Stimulated activated CD4-positive, alpha-beta T cell treated with anti-CD3 and anti-CD28 coated beads, Interleukin-1b, Interleukin-23, amount 100 ng/mL, for 48 hours (primary cell): Measurements from ENCODE around the gene GDI2.
A peak's percentile ranks its signal among the peaks of the same experiment; 100 is the strongest.
"Not testable (repeated sequence)": the region's sequence is repeated elsewhere in the genome, so short reads cannot be mapped to it uniquely, and the experiment has no call there.

Experiments
- DNase-seq: peaks from one replicate; pipeline ENCODE4 v3.0.0-alpha.2; 2020

GDI2 gene

DNA sequence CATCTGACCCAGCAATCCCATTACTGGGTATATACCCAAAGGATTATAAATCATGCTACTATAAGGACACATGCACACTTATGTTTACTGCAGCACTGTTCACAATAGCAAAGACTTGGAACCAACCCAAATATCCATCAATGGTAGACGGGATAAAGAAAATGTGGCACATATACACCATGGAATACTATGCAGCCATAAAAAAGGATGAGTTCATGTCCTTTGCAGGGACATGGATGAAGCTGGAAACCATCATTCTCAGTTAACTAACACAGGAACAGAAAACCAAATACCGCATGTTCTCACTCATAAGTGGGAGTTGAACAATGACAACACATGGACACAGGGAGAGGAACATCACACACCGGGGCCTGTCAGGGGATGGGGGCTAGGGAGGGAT, 35.5 kb downstream of the GDI2 start:
- not testable (repeated sequence) for DNase-seq

DNA sequence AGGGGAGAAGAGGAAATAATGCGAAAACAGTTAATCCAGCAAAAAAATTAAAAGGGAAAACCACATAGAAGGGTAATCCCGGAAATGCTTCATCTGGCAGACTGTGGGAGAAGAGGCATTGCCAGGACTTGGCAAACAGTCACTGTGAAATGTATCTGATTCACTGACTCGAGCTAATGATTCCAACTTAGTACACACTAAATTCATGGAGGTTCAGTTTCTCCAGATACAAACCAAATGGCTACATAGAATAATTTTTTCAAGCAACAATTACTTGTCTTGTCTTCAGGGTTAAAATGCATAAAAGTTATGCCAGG, 36.4 kb downstream of the GDI2 start:
- DNase-seq = no peak

DNA sequence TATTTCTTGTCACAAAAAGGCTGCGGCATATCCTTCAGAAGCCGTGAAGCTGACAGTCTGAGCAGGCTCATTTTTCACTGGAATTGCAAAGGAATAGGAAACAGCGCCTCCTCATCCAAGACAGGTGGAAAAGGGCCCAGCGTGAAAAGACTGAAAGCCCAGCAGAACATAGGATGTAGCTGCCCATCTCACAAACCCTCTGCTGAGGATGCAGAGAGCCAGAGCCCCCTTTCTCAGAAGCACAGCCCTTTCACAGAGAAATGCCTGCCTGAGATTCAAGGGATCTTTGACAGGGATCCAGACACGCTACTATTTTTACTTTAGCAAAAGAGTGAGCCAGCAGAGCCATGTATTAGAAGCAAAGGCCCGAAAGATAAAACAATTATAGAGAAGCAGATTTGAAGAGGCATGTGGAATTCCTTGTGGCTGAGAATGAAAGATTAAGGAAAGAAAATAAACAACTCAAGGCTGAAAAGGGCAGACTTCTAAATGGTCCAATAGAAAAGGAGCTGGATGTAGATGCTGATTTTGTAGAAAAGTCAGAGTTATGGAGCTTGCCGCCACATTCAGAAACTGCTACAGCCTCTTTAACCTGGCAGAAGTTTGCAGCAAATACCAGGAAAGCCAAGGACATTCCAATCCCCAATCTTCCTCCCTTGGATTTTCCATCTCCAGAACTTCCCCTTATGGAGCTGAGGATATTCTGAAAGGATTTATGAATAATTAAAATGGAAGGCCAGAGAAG, 36.9 kb downstream of the GDI2 start:
- DNase-seq = no peak

DNA sequence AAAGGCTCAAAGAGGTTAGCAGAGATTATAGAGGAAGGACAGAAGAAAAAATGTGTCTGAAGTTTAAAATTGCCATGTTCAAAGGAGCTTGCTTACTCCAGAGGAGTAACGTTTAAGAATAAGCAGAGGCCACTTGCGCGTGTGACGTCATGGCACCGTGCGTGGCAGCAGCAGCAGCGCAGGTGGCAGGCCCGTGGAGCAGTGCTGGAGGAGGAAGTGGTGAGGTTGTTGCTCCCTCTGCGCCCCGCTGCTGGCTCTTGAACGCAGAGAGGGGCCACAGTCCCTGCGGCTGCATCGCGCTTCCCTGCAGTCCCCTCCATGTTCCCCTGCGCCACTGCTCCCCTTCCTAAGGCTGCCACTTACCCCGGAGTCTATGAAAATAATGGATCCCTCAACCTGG, 37.5 kb downstream of the GDI2 start:
- peak; percentile 84 for DNase-seq

DNA sequence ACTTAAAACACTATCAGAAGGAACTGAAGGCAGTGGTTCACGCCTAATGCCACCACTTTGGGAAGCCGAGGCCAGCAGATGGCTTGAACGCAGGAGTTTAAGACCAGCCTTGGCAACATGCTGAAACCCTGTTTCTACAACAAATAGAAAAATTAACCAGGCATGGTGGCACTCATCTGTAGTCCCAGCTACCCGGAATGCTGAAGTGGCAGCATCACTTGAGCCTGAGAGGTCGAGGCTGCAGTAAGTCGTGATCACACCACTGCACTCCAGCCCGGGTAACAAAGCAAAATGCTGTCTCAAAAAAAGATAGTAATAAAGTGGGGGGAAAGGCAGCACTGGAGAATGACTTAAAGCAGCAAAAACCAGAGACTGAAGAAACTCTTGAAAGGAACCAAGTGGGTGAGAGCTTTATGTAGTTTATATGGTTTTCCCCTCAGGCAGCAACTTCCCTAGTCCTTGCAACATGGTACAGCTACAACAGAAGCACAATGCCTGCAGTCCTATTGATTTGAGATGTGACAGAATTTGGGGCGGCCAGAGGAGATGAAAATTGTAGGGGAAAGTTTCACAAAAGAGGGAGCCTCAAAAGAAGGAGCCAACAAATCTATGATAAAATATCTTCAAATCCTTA, 38.1 kb downstream of the GDI2 start:
- DNase-seq = no peak

DNA sequence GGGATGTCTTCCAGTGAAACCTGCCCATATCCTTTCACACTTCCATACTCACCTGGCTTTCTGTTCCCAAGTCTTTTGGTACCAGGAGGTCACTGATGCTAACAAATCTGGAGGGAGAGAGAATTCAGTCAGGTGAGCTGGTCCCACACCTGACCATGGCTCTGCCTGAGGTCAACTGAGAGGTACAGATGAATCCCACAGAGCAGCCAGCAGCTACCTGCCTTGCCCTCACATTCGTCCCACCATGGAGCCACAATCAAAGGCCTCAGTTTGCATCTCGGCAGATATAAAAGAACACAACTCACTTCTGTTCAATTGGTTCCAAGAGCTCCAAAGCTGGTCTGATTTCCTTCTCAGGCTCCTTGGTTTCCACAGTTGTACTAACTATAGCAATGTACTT, 47.0 kb downstream of the GDI2 start:
- DNase-seq = no peak

DNA sequence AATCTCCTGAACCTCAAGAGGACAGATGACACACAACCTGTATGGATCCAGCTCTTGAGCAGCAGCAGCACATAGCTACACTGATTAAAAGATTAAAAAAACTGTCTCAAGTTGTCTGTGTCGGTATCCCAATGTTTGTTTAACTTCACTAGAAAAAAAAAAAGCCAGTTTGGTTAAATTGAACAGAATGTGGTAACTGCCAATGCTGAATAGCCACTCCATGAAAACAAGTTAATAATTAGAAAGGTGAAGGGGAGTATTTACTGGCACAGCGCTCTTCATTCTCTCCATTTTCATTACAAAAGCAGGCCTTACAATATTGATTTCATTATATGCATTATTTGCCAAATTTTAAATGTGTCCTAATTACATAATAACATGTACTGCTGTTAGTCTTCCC, 47.6 kb downstream of the GDI2 start:
- DNase-seq = no peak

DNA sequence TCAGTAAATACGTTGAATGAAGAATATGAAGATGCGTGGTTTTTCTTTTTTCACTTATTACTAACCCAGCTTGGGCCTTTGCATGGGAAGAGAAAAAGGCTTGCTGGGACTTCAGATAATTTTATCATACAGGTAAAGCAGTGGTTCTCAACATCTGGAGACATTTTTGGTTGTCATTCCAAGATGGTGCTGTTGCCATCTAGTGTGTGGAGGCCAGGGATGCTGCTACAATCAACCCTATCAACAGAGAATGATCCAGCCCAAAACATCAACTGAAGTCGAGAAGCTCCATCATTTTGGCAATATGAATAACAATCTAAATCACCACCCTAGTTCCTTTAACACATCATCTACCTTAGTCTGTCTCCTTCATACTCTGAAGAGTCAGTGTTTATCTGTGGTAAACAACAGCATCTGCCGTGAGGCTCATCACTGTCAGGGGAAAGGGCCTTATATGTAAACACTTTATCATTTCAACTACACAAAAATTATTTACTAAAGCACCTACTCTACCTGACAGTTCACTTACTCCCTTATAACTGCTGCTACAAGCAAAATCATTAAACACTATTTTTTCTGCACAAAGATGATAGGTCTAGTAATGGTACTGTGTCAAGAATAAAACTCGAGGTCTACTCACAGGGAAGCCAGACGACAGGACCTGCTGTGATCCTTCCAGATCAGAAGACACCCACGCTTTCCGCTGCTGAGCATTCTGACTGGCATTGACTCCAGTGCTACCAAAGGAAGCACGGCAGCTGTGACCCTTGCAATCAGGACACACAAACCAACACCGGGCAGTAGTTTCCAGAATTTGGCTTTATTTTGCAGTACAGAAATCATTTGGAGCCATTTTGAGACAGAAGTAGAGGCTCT, 48.6 kb downstream of the GDI2 start:
- DNase-seq = no peak

DNA sequence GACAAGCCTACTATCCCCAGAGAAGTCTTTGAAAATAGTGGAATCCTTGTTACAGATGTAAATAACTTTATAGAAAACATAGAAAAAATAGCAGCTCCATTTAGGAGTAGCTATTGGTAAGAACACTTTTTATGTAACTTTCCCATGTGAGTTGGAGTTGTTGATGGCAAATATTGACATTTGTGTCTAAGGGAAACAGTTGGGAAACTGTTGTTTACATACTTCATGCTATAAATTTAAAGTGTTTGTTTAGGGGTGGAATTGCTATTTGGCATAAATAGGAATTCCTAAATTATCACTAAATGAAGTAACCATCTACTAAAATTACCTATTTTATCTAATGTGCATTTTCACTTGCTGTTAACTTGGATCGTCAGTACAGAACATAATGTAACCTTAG, 50.7 kb downstream of the GDI2 start:
- no peak for DNase-seq

DNA sequence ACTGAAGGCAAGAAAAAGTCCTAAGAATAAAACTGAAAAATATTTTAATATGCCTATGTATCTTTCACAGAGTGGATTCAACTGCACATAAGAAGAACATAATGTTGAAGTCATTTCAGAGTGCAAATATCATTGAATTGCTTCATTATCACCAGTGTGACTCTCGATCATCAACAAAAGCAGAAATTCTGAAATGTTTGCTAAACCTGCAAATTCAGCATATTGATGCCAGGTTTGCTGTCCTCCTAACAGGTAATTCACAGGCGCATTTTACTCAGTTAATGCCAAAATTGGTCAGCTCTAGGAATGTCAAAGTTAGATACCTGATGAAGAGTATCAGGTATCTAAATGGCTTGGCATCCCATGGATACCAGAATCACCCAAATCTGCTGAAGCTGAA, 52.0 kb downstream of the GDI2 start:
- no peak for DNase-seq

DNA sequence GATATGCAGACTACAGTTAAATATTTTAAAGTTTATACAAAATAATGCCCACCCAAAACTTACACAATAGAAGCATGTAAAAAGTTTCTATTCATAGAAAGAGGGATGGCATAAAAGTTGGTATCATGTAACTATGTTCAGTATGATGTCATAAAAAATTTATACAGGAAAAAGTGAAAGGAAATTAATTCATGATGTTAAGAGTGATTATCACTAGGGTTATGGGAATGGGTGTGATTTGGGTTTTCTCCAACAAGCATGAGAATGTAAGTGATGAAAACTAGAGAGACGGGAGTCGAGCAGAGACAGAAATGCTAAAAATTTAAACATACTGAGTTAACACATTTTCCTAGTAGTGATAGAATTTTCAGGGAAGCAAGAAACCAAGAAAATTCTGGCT, 52.7 kb downstream of the GDI2 start:
- DNase-seq = no peak

DNA sequence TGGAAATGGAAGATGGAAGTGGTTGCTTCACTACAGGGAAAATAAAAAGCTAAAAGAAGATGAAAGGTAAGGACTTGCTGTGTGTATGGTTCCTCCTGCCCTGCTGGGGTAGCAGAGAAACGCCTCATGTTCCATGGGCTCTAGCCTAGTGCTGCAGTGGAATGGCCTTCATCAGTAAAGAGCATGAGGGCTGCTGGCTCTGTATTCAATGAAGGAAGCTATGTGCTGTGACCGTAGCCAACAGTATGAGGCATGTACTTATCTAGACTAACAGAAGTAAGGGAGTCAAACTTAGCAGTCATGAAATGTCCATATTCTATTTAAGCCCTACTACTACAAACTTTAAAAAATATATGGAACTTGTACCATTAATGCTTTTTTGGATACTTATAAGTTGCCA, 54.3 kb downstream of the GDI2 start:
- no peak for DNase-seq

DNA sequence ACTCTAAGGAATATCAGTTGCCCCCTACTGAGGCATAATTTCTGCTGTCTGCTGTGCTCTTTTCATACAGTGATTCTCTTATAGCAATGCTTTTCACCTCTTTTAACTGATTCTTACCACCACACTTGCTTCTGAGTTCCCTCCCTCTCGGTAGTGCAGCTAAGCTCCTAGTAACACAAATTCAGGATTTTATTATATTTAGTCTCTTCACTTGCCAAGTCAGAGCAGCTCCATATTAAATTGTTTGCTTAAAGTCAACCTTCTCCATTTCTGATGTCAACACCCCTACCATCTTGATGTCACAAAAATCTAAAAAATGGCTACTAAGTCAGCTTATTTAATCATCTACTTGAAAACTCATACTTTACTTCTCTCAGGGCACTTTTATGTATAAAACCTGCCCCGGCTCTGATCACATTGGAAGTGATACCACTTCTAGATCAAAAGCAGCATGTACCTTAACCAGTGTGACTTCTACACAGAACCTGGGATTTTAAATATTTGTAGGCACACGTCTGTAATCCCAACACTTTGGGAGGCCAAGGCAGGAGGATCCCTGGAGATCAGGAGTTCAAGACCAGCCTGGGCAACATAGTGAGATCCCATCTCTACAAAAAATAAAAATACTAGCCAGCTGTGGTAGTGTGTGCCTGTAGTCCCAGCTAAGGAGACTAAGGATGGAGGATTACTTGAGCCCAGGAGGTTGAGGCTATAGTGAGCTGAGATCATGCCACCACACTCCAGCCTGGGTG, 55.3 kb downstream of the GDI2 start:
- DNase-seq = no peak

DNA sequence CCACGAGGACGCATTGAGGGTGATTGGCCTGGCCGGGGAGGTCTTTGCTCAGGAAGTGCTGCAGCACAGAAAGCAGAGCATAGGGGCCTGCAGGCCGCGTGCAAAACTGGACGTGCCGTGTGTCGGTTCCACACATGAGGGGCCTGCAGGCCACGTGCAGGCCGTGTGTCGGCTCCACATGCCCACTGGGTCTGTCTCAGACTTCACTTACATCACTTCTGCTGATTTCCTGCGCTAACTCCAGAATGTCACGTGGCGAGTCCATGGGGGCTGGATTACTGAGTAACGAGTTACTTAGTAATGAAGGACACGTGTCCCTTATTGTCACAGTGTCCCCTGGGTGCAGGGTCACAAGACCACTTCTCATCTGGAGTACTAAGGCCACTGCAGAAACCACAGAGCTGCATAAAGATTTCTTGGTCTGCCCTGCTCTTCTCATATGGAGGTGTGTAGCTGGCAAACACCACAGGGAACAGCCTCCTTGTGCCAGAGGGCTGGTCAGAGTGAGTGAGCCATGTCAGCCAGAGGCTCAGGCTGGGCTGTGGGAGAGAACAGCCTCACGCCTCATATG, 60.8 kb downstream of the GDI2 start:
- no peak for DNase-seq

DNA sequence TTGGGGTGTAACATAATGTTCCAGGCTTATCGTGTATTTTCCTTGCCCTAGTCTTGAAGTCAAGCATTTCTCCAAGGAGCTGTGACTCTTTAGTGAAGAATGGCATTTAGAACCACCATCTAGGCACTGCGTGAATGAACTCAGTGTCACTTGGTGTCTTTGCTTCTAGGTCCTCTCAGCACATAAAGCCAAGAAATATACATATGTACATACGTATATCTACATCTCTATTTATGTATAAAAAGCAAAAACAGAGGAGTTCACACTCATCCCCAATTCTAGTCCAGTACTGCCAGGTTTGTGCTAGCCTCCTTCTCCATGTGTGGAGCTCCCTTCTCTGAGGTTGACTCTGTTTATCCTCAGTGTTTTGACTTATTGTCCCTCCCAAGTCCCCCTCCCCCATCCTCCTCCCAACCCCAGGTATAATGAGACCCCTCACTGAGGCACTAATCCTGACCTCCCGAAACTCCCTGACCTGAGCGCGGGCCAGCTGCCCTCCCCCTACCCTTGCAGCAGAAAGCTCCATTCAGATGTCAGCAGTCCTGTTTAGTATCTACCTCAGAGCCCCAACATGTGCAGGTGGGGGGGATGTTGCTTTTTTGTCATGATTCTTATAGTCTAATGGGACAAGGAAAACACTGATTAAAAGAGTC, 61.5 kb downstream of the GDI2 start:
- no peak for DNase-seq

DNA sequence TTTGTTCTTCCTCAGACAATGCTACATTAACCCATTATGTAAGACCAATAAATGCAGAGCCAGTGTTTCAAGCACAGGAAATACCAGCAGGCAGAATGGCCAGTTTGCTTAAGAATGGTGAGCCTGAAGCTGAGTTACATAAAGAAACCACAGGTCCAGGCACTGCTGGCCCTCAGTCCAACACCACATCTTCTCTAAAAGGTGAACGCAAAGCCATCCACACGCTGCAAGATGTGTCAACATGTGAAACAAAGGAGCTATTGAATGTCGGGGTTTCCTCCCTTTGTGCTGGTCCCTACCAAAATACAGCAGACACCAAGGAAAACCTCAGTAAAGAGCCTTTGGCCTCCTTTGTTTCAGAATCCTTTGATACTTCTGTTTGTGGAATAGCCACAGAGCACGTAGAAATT, 64.8 kb downstream of the GDI2 start:
- DNase-seq = no peak

DNA sequence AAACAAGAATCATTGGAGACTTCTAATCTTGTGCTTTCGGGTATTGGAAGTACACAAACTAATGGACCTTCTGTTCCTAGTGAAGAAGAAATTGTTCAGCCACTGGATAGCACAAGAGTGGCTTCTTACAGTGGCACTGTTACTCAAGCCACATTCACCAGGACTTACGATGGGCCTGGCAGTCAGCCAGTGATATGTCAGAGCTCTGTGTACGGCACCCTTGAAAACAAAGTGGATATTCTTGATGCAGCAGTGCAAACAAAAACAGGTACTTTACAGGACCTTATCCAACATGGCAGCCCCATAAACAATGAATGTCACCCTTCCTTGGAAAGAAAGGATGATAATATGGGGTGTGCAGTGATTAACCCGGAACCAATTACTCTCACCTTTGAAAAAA, 67.0 kb downstream of the GDI2 start:
- no peak for DNase-seq

DNA sequence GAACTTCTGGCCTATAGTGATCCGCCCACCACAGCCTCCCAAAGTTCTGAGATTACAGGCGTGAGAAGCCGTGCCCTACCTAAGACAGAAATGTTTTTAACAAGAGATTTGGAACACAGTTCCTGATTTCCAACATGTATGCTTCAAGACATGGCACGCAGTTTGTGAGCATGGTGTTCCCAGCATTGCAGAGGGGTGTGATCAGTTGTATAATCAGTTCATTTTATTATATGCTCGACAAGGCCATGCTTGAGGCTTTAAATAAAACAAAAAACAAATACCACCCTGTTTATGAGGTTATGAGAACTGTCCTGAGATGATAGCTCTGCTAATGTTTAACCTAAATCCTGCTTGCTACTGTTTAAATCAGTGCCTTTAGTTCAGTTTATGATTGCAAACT, 68.4 kb downstream of the GDI2 start:
- no peak for DNase-seq

DNA sequence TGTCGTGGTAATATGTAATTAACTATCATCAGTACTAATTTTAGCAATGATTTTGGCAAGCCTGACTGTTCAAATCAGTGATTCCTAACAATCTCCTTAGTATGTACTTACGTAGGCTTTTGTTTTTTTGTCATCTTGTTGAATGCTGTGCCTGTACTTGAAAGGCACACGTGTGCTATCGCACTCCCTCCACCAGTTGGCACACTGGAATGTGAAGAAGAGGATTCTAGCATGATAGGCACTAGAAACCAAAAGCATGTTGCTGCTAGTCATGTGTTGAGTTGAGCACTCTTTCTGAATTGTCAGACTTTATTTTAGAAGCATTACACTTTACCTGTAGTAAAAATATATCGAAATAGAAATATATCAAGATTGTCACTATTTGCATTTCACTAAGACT, 69.5 kb downstream of the GDI2 start:
- DNase-seq = no peak

DNA sequence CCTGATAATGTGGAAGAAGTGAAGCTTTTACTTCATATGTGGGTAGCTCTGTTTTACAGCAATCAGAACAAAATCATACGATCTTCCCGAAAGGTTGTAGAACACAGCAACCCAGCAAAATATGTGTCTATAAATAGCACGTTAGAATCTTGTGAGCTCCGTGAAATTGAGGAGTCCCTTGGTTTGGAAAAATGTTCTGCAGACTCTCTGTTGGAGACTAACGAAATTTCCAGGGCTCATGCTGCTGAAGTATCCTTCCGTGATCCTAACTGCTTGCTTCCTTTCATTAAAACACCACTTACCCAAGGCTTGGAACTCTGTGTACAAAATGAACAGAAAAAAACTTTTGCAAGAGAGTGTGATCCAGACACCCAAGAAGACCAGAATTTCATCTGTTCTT, 71.1 kb downstream of the GDI2 start:
- no peak for DNase-seq

DNA sequence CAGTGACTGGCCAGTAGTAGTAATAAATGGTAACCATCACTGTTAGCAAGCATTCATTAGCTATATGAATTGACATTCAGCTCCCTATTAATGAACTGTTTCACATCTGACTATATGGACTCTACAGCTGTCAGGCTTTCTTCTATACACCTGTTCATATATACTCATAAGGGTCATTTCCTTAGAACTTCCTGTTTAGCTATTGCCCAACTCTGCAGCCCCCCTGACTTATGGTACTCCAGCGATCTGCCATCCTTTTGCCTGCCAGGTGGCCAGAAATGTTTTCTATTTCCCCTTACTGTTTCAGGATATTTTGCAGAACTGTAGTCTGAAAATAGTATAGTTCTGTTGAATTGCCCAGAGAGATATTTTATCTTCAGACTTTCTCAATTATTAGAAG, 72.0 kb downstream of the GDI2 start:
- DNase-seq = no peak

DNA sequence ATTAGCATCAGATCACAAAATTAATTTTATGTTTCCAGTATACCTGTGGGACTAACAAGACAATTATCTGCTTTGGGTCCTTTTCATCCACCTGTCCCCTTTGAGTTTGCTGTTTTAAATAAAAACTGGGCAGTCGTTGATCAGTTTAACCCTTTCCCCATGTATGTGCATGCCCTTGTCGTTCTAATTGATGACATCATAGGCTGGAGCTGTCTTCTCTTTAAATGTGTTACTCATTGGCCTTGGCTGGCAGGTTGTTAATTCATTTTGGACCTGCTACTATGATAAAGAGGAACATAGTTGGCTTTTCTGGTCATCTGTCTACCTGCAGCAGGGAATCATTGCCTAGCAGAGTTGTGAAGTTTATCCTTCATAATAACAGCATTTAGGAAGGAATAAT, 74.8 kb downstream of the GDI2 start:
- DNase-seq = no peak

DNA sequence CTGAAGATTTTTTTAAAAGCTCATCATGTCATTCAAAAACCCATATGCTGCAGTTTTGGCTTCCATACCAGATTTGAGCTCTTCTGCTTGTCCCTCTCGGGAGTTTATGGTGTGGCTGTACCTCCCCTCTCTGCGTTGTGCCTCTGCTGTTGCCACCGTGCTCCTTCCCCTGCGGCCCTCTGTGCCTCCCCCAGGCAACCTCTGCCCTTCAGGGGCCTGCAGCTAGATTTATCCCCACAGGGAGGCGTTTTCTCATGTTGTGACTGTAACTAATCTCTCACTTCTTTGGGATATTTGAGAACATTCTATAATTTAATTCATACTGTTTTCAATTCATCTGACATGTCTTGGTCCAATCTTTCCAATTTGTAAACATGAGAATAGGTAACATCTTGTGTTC, 75.9 kb downstream of the GDI2 start:
- no peak for DNase-seq
